OCI-LY7 (cell line): ENCODE measurements around the gene STX18.

Experiments
- CTCF ChIP-seq: fragments of 200-600 bp; sonication (generic); conservative IDR thresholded peaks from 2 replicates; pipeline ENCODE4 v1.5.1; 2014; ENCODE audit warnings: mild to moderate bottlenecking, antibody characterized with exemption, low read length, moderate library complexity, mixed read lengths
- EZH2phosphoT487 ChIP-seq: fragments of 200-600 bp; sonication (generic); IDR thresholded peaks from 2 replicates; pipeline ENCODE4 v1.6.1; 2018; ENCODE audit warnings: low read depth, borderline replicate concordance, mild to moderate bottlenecking, mixed run types, antibody characterized with exemption, low read length, moderate library complexity, mixed read lengths

- TF ChIP-seq CTCF, result no peak
- TF ChIP-seq EZH2phosphoT487, result no peak
These were observed 151.2 kb downstream of the STX18 start for GRCh38 chr4:4390515-4391240.
